GM12878 (cell line): ENCODE measurements around the gene HLA-F. TPM values are rescaled to one million over a fixed set of nuclear protein-coding genes. Genes with fewer than 3 reads are reported as not detected.

Source experiments
- BCLAF1 ChIP-seq: fragments of 450-650 bp; IDR thresholded peaks from 2 replicates; pipeline ENCODE4 v1.6.1; 2017; ENCODE audit warnings: antibody characterized with exemption, mild to moderate bottlenecking, moderate library complexity
- CBX5 ChIP-seq: sonication (generic); IDR thresholded peaks from 2 replicates; pipeline ENCODE4 v1.6.1; 2016; ENCODE audit warnings: low read depth, moderate library complexity, mild to moderate bottlenecking, inconsistent platforms
- E2F8 ChIP-seq: fragments of 450-650 bp; IDR thresholded peaks from 2 replicates; pipeline ENCODE4 v1.6.1; 2018; ENCODE audit warnings: mild to moderate bottlenecking, low read depth, moderate library complexity; ENCODE audit not compliant: partially characterized antibody
- ETV6 ChIP-seq, 2 experiments: fragments of 450-650 bp in 1 of 2; IDR thresholded peaks in 1 of 2; conservative IDR thresholded peaks in 1 of 2; 2 replicates each; pipeline ENCODE4 v1.6.1; 2014; ENCODE audit warnings: antibody characterized with exemption in 1 of 2, borderline replicate concordance in 1 of 2, low read depth in 1 of 2, mild to moderate bottlenecking in 1 of 2, moderate library complexity in 1 of 2
- FOXM1 ChIP-seq: IDR thresholded peaks from 2 replicates; pipeline ENCODE4 v1.6.1; 2012; ENCODE audit warnings: low read depth, mild to moderate bottlenecking, inconsistent platforms, low read length, moderate library complexity
- HDAC2 ChIP-seq: fragments of 200-600 bp; sonication (generic); IDR thresholded peaks from 2 replicates; pipeline ENCODE4 v1.6.1; 2017
- IKZF1 ChIP-seq: fragments of 450-650 bp; conservative IDR thresholded peaks from 2 replicates; pipeline ENCODE4 v1.6.1; 2017; ENCODE audit warnings: antibody characterized with exemption, mild to moderate bottlenecking
- IRF5 ChIP-seq: fragments of 450-650 bp; IDR thresholded peaks from 2 replicates; pipeline ENCODE4 v1.6.1; 2017; ENCODE audit warnings: borderline replicate concordance
- MYC ChIP-seq: IDR thresholded peaks from 2 replicates; pipeline ENCODE4 v1.6.1; 2011; ENCODE audit warnings: mild to moderate bottlenecking, low read length, moderate library complexity, inconsistent platforms; ENCODE audit not compliant: insufficient read depth, insufficient replicate concordance, insufficient read length, severe bottlenecking
- PML ChIP-seq: IDR thresholded peaks from 2 replicates; pipeline ENCODE4 v1.6.1; 2012; ENCODE audit warnings: low read length, inconsistent platforms
- POU2F2 ChIP-seq: IDR thresholded peaks from 3 replicates; pipeline ENCODE4 v1.6.1; 2011; ENCODE audit warnings: low read depth, mild to moderate bottlenecking, low read length, borderline replicate concordance
- PRDM15 ChIP-seq: fragments of 450-650 bp; formaldehyde crosslinking; IDR thresholded peaks from 2 replicates; pipeline ENCODE4 v1.4.0; 2020; ENCODE audit warnings: mild to moderate bottlenecking, moderate library complexity
- RB1 ChIP-seq: fragments of 450-650 bp; formaldehyde crosslinking; IDR thresholded peaks from 2 replicates; pipeline ENCODE4 v1.6.1; 2017; ENCODE audit warnings: mild to moderate bottlenecking, borderline replicate concordance
- RELB ChIP-seq: fragments of 450-650 bp; IDR thresholded peaks from 2 replicates; pipeline ENCODE4 v1.6.1; 2017; ENCODE audit warnings: low read depth, mild to moderate bottlenecking, moderate library complexity
- RFX5 ChIP-seq: IDR thresholded peaks from 2 replicates; pipeline ENCODE4 v1.6.1; 2011; ENCODE audit warnings: low read depth, low read length, improper control_type of control experiment
- TAF1 ChIP-seq: IDR thresholded peaks from 2 replicates; pipeline ENCODE4 v1.6.1; 2011; ENCODE audit warnings: mild to moderate bottlenecking, low read depth, low read length, borderline replicate concordance
- ZBED1 ChIP-seq: IDR thresholded peaks from 2 replicates; pipeline ENCODE4 v1.6.1; 2016; ENCODE audit warnings: borderline replicate concordance
- polyA plus RNA-seq, 11 experiments: library from polyadenylated mRNA; depleted of rRNA in 4 of 11; unstranded in 6 of 11; stranded (reverse) in 5 of 11; fragments of >200 nt; fragmentation: Nextera tagmentation in 4 of 11; fragmentation: Illumina TruSeq in 1 of 11; extraction: Ambion mirVana in 4 of 11; extraction: Trizol in 1 of 11; gene quantifications; 1 replicate in 1 of 11; 2 replicates in 10 of 11; pipeline versions ENCODE4 v1.2.1 to v1.2.3, GENCODE V29; 2011 to 2016; ENCODE audit warnings: inconsistent platforms in 2 of 11, missing spikeins in 2 of 11, low read depth in 1 of 11
- total RNA-seq, 4 experiments: library from RNA; depleted of rRNA in 3 of 4; stranded (reverse); fragments of >200 nt in 3 of 4; fragmentation: Illumina TruSeq in 1 of 4; extraction: Trizol in 1 of 4; gene quantifications; 2 replicates each; pipeline versions ENCODE4 v1.2.1 to v1.2.3, GENCODE V29; 2013 to 2021

Gene HLA-F
- total and polyA plus RNA-seq, 10 of the 15 experiments (the other 5 are each of a cell fraction or from before 2014, with no cell fraction given), result 30.1 to 342 (median 145) TPM

- no peak for TF ChIP-seq E2F8
- no peak for TF ChIP-seq ETV6 (conservative IDR thresholded peaks at IDR 0.05 in 1 of 2, IDR thresholded peaks at IDR 0.05 in 1 of 2; ENCODE audit: borderline replicate concordance in 1 of 2, low read depth in 1 of 2)
- TF ChIP-seq FOXM1, result no peak
- TF ChIP-seq BCLAF1, result no peak
- no peak for TF ChIP-seq CBX5
- peak; percentile 99 for TF ChIP-seq RFX5
- TF ChIP-seq IRF5, result no peak
- no peak for TF ChIP-seq ZBED1
- TF ChIP-seq HDAC2, result no peak
- no peak for TF ChIP-seq MYC
- TF ChIP-seq RB1, result no peak
- no peak for TF ChIP-seq PRDM15 (CRISPR knock-in tag)
- peak; percentile 82 for TF ChIP-seq RELB
- peak; percentile 80 for TF ChIP-seq TAF1
- TF ChIP-seq IKZF1, result peak; percentile 92
- peak; percentile 85 for TF ChIP-seq PML
- 0 out of 3 replicates have a peak, but pooled peaks have one; percentile 35 for TF ChIP-seq POU2F2
Measured at GRCh38 chr6:29723262-29723665, at the start of gene HLA-F (continued).
